ENCODE measurements around the gene CCSER2.
"Not testable (repeated sequence)": the region's sequence is repeated elsewhere in the genome, so short reads cannot be mapped to it uniquely, and the experiment has no call there.

Gene CCSER2

DNA sequence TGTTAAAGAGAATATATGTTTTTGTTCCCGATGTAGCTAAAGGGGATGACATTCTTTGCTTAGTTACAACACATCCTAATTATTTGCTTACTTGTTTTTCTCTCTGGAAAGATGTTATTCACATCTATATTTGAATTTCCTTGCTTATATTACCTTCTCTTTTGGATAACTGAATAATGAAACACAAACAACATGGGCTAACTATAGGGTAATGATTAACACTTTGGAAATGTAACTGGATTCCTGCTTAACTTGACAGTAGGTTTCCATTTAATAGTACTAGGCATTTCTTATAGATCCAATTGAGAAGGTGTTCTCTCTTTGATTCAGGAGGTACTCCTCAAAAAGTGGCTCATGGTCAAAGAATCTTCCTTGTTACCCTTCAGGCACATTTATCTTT, 141.1 kb downstream of the CCSER2 start:
- Mint-ChIP-seq H3K4me1 (ENCODE audit: low read depth in 2 of 2) (peaks cover 2 to 22% of the 10 kb centered on the region in 2 donors), H3K36me3 (ENCODE audit: insufficient read depth) (peaks cover 61% of the 10 kb centered on the region), H3K4me3 (no peak overlapping the region), H3K27ac (peak overlapping the region in 1 of 2 donors; percentile 38), H3K9me3 (no peaks in the 10 kb centered on the region), H3K27me3 (no peaks in the 10 kb centered on the region)
- no peak for ATAC-seq (replicated peaks)
- no peak for DNase-seq

DNA sequence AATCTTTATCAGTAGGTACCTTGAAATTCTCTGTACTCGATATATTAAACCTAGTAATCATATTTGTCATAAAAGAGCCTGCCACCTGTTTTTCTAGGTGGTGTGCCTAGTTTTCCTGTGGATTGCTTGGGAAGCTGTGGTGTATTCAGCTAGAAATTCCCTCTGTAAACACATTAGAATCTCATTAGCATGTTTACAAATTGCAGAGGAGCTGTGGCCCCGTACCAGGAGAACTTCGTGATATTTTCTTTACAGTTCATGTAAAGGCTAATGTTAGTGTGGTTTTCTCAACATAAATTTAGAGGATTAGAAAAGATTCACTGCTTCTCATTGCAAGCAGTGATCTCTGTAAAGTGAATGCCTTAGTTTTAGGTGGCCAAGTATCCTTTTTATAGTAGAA, 144.7 kb downstream of the CCSER2 start:
- Mint-ChIP-seq H3K4me3 (no peak overlapping the region), H3K36me3 (ENCODE audit: insufficient read depth) (peaks cover 48% of the 10 kb centered on the region), H3K4me1 (ENCODE audit: low read depth in 2 of 2) (peaks cover 0 to 3% of the 10 kb centered on the region in 2 donors), H3K27ac (peak overlapping the region in 1 of 2 donors; percentile 41), H3K27me3 (no peaks in the 10 kb centered on the region), H3K9me3 (no peaks in the 10 kb centered on the region)
- no peak for ATAC-seq (replicated peaks)
- DNase-seq = no peak

DNA sequence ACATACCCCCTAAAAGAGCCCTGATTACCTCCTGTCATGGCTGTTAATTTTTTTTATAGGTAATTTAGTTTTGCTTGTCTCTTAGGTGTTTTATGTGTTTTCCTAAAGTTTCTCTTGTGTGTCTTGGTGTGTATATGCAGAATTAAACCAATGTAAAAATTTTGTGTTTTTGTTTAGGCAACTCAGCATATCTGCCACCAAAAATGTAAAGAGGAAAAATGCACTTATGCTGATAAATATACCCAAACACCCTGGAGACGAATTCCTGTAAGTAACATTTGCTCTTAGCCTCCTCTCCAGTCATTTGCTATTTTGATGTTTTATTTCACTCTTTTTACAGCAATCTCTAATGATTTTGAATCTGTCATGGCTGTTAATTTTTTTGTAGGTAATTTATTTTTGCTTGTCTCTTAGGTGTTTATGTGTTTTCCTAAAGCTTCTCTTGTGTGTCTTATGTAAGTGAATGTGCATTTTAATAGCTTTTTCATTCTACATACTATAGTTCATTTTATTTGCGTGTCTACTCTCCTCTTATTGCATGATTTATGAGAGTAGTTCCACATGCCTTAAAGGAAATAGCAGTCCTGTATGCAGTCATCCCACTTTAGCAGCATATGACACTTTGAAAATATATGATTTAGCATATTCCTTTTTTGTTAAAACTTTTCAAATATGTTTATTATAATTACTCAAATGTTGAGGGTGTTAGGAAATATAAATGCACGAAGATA, 149.2 kb downstream of the CCSER2 start:
- H3K4me1 Mint-ChIP-seq (ENCODE audit: low read depth in 2 of 2) = peaks cover 0 to 4% of the 10 kb centered on the region in 2 donors
- ATAC-seq (replicated peaks) (no peak), DNase-seq (no peak)
- peak overlapping the region in 1 of 2 donors; percentile 74 for H3K27ac Mint-ChIP-seq
- H3K36me3 Mint-ChIP-seq (ENCODE audit: insufficient read depth) = peaks cover 31% of the 10 kb centered on the region
- H3K9me3 Mint-ChIP-seq = no peaks in the 10 kb centered on the region
- no peak overlapping the region for H3K4me3 Mint-ChIP-seq
- no peaks in the 10 kb centered on the region for H3K27me3 Mint-ChIP-seq

DNA sequence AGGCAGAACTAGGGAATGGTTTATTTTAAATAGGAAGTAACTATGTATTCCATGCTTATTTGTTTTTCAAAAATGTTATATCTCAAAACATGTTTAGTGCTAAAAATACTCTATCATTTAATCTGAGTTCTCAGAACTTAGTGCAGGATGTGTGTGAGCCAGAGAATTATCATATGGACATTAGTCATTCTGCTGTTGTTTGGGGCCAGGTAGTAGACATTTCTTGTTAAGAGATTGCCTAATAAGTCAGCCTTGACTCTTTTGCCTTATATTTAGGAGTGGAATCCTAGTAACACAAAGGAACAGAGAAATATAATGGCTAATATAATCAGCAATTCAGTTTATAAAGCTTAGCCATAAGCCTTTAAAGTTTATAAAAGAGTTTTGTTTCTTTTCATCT, 149.8 kb downstream of the CCSER2 start:
- DNase-seq (no peak), ATAC-seq (replicated peaks) (no peak)
- peak overlapping the region; percentile 49 to 75 for H3K27ac Mint-ChIP-seq
- H3K9me3 Mint-ChIP-seq = no peaks in the 10 kb centered on the region
- peaks cover 35% of the 10 kb centered on the region for H3K36me3 Mint-ChIP-seq (ENCODE audit: insufficient read depth)
- no peaks in the 10 kb centered on the region for H3K27me3 Mint-ChIP-seq
- H3K4me3 Mint-ChIP-seq = no peak overlapping the region
- H3K4me1 Mint-ChIP-seq (ENCODE audit: low read depth in 2 of 2) = peaks cover 0 to 4% of the 10 kb centered on the region in 2 donors

DNA sequence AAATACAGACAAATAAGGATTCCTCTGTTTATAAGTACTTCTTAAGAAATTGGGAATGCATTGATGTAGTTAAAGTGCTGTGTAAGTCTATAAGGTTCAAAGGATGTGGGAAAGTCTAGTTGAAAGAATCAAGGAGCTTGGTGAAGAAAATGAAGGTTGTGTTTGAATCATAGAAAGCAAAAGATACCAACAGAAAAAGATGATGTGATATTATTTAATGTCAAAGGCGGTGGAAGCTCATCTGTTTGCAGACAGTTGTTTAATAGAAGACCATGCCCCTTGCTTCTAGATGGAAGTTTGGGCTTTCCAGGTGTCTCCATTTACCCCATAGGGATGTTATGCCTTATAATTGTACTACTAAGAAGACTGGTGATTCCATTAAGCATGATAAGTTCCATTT, 150.3 kb downstream of the CCSER2 start:
- Mint-ChIP-seq H3K36me3 (ENCODE audit: insufficient read depth) (peaks cover 40% of the 10 kb centered on the region), H3K4me3 (no peak overlapping the region)

DNA sequence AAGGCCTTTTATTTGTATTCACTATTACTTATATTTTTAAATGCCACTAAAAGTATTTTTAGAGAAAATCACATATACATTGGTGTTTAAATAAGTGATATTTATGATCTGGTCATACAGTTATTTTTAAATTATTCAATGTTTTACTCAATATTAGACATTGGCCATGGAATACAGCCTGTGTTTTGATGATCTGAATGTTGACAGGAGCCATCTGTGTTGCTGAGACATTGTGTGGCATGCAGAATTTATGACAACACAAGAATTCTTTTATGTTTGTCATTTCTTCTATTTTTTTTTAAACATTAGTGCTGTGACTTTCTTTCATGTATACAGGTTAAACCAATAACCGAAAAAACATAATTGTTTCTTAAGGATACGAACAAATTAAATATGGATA, 156.2 kb downstream of the CCSER2 start:
- Mint-ChIP-seq H3K27me3 (no peaks in the 10 kb centered on the region), H3K27ac (no peak overlapping the region), H3K36me3 (ENCODE audit: insufficient read depth) (peaks cover 31% of the 10 kb centered on the region), H3K9me3 (no peaks in the 10 kb centered on the region), H3K4me1 (ENCODE audit: low read depth in 2 of 2) (peaks cover 11 to 29% of the 10 kb centered on the region in 2 donors), H3K4me3 (no peak overlapping the region)
- ATAC-seq (replicated peaks) = no peak
- no peak for DNase-seq

More for the DNA sequence above, 150.3 kb downstream of the CCSER2 start:
- DNase-seq = no peak
- H3K4me1 Mint-ChIP-seq (ENCODE audit: low read depth in 2 of 2) = peaks cover 0 to 4% of the 10 kb centered on the region in 2 donors
- no peaks in the 10 kb centered on the region for H3K27me3 Mint-ChIP-seq
- peak overlapping the region; percentile 49 to 75 for H3K27ac Mint-ChIP-seq
- no peak for ATAC-seq (replicated peaks)
- no peaks in the 10 kb centered on the region for H3K9me3 Mint-ChIP-seq

DNA sequence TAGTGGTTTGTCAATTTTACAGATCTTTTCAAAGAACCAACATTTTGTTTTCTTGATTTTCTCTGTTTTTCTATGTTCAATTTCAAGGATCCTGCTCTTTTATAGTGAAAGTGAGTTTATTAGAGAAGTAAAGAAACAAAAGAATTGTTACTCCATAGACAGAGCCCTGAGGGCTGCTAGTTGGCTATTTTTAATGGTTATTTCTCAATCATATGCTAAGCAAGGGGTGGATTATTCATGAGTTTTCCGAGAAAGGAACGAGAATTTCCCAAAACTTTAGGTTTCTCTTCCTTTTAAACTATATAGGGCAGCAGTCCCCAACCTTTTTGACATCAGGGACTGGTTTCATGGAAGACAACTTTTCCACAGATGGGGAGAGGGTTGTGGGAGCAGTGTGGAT, 165.0 kb downstream of the CCSER2 start:
- Mint-ChIP-seq H3K27ac (peak overlapping the region; percentile 33 to 83), H3K9me3 (no peaks in the 10 kb centered on the region), H3K4me3 (no peak overlapping the region), H3K27me3 (no peaks in the 10 kb centered on the region), H3K36me3 (ENCODE audit: insufficient read depth) (peaks cover 12% of the 10 kb centered on the region), H3K4me1 (ENCODE audit: low read depth in 2 of 2) (peaks cover 32 to 71% of the 10 kb centered on the region in 2 donors)
- ATAC-seq (replicated peaks) = no peak
- DNase-seq = no peak

DNA sequence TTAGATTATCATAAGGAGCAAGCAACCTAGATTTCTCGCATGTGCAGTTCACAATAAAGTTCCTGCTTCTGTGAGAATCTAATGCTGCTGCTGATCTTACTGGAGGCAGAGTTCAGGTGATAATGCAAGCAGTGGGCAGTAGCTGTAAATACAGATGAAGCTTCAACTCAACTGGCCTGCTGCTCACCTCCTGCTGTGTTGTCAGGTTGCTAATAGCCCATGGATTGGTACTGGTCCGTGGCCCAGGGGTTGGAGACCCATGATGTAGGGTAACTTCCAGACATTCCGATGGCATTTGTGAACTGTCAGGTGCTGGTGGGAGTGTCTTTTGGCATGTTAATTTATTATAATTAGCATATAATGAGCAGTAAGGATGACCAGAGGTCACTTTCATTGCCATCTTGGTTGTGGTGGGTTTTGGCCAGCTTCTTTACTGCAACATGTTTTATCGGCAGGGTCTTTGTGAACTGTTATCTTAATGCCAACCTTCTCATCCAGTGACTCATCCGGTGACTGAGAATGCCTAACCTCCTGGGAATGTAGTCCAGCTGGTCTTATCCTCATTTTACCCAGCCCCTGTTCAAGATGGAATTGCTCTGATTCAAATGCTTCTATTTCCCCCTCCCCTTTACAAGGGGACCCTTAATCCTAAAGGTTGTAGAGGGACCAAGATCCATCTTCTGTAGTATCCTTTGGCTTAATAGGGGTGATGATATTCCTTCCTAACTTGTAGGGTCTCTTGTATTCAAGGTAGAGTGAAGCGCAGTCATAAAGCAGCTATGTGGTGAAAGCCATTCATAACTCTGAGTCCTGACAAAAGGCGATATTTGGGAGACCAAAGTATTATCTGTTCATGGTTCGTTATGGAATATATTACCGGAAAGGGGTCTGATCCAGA, 165.8 kb downstream of the CCSER2 start:
- Mint-ChIP-seq H3K27ac (peak overlapping the region; percentile 33 to 83), H3K4me1 (ENCODE audit: low read depth in 2 of 2) (peaks cover 24 to 63% of the 10 kb centered on the region in 2 donors), H3K27me3 (no peaks in the 10 kb centered on the region), H3K9me3 (no peaks in the 10 kb centered on the region), H3K36me3 (ENCODE audit: insufficient read depth) (peaks cover 13% of the 10 kb centered on the region), H3K4me3 (no peak overlapping the region)
- DNase-seq = no peak
- no peak for ATAC-seq (replicated peaks)

DNA sequence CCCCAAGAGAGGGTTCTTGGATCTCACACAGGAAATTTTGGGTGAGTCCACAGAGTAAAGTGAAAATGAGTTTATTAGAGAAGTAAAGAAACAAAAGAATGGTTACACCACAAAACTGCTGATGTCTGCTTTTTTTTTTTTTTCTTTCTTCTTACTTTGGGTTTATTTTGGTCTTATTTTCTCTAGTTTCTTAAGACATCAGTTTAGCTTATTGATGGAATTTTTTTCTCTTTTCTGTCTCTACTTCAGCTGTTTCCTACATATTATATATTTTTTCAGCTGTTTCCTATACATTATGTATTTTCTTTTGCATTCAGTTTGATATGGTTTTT, 166.4 kb downstream of the CCSER2 start:
- no peaks in the 10 kb centered on the region for H3K9me3 Mint-ChIP-seq
- no peak overlapping the region for H3K4me3 Mint-ChIP-seq
- peak overlapping the region; percentile 3 to 69 for H3K27ac Mint-ChIP-seq
- peaks cover 26 to 60% of the 10 kb centered on the region in 2 donors for H3K4me1 Mint-ChIP-seq (ENCODE audit: low read depth in 2 of 2)
- ATAC-seq (replicated peaks) (no peak), DNase-seq (no peak)
- no peaks in the 10 kb centered on the region for H3K27me3 Mint-ChIP-seq
- peaks cover 16% of the 10 kb centered on the region for H3K36me3 Mint-ChIP-seq (ENCODE audit: insufficient read depth)

DNA sequence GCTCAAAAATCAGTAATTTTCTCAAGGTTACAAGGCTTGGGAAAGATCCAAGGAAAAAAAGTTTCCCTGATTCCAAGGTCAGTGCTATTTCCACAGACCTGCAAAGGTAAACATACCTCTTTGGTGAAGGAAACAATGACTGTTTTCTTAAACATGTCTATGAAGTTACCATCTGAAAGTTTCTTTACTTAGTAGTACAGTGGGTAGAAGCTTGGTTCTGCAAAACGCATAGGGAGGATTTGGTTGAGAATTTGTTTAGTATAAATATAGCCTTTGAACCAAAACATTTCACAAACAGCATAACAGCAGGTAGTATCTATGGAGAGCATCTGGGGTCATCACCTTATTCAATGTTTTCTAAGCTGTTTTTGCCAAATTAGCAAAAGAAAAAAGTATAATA, 169.6 kb downstream of the CCSER2 start:
- H3K4me1 Mint-ChIP-seq (ENCODE audit: low read depth in 2 of 2) = peaks cover 22 to 46% of the 10 kb centered on the region in 2 donors
- no peaks in the 10 kb centered on the region for H3K9me3 Mint-ChIP-seq
- no peaks in the 10 kb centered on the region for H3K27me3 Mint-ChIP-seq
- peaks cover 12% of the 10 kb centered on the region for H3K36me3 Mint-ChIP-seq (ENCODE audit: insufficient read depth)
- H3K4me3 Mint-ChIP-seq = no peak overlapping the region
- no peak for DNase-seq
- ATAC-seq (replicated peaks) = no peak
- peak overlapping the region in 1 of 2 donors; percentile 77 for H3K27ac Mint-ChIP-seq

DNA sequence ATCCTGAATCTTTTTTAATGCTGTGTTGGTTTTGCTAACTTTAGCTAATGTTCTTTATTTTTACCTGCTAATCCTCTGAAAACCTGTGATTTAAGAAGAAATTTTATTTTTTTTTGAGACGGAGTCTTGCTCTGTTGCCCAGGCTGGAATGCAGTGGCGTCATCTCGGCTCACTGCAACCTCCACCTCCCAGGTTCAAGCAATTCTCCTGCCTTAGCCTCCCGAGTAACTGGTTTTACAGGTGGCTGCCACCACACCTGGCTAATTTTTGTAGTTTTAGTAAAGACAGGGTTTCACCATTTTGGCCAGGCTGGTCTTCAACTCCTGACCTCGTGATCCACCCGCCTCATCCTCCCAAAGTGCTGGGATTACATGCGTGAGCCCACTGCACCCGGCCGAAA, 170.7 kb downstream of the CCSER2 start:
- H3K4me3 Mint-ChIP-seq; ATAC-seq (replicated peaks); H3K27me3 Mint-ChIP-seq; H3K27ac Mint-ChIP-seq; H3K9me3 Mint-ChIP-seq; DNase-seq: not testable (repeated sequence)
- Mint-ChIP-seq H3K36me3 (ENCODE audit: insufficient read depth) (peaks cover 12% of the 10 kb centered on the region), H3K4me1 (ENCODE audit: low read depth in 2 of 2) (peaks cover 22 to 38% of the 10 kb centered on the region in 2 donors)

DNA sequence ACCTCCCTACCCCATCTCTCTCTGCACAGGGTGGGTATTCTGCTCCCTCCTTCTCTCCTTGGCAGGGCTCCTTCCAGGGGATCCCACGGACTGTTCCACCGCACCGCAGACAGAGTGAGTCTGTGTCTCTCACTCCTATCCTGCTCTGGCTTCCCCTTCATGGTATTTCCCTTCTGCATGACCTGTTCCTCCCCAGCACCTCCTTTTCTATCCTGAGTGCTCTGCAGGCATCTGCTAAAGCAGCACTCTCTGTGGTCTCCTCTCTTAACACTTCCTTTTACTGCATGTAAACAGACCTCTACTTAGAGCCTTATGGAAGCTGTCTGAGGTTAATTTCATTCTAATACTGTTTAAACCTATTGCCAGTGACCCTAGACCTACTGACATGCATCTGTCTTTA, 171.5 kb downstream of the CCSER2 start:
- no peak overlapping the region for H3K4me3 Mint-ChIP-seq
- peaks cover 17 to 30% of the 10 kb centered on the region in 2 donors for H3K4me1 Mint-ChIP-seq (ENCODE audit: low read depth in 2 of 2)
- H3K9me3 Mint-ChIP-seq = no peaks in the 10 kb centered on the region
- peak overlapping the region in 1 of 2 donors; percentile 42 for H3K27ac Mint-ChIP-seq
- DNase-seq (no peak), ATAC-seq (replicated peaks) (no peak)
- H3K36me3 Mint-ChIP-seq (ENCODE audit: insufficient read depth) = peaks cover 12% of the 10 kb centered on the region
- H3K27me3 Mint-ChIP-seq = no peaks in the 10 kb centered on the region

DNA sequence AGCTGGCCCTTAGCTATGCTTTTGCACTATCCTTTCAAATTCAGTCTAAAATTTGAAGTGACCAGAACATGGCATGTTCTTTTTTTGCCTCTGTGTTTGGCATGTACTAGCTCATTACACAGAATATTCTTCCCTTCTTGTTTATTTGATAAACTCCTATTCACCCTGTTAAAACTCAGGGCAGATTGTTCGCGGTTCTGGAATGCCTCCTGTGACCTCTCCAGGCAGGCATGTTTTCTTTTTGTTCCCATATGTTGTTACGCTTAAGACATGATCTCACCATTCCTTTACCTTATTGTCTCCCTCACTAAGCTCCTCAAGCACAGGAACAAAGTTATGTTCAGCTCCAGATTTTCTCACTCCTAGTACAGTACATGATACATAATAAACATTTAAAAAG, 181.7 kb downstream of the CCSER2 start:
- no peak overlapping the region for H3K4me3 Mint-ChIP-seq
- DNase-seq (no peak), ATAC-seq (replicated peaks) (no peak)
- peaks cover 0 to 8% of the 10 kb centered on the region in 2 donors for H3K4me1 Mint-ChIP-seq (ENCODE audit: low read depth in 2 of 2)
- no peak overlapping the region for H3K27ac Mint-ChIP-seq
- H3K27me3 Mint-ChIP-seq = no peaks in the 10 kb centered on the region
- H3K9me3 Mint-ChIP-seq = no peaks in the 10 kb centered on the region
- peaks cover 19% of the 10 kb centered on the region for H3K36me3 Mint-ChIP-seq (ENCODE audit: insufficient read depth)

DNA sequence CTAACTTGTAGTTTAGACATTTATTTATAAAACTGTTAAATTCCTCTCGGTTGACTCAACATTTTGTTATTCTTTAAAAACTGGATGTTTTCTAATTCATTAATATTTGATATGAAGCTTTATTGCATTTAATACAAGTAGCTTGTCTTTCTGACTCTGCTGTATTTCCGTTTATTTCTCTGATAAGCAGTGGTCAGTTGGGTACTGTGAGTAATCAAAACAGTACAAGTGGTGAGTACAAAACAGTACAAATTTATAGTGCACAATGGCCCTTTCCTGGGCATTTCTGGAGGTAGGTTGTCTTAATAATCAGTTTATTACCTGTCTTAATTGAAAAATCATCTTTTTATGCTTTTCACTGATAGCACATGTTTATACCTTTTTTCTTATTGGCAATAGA, 182.7 kb downstream of the CCSER2 start:
- Mint-ChIP-seq H3K4me1 (ENCODE audit: low read depth in 2 of 2) (peaks cover 0 to 8% of the 10 kb centered on the region in 2 donors), H3K27ac (peak overlapping the region in 1 of 2 donors; percentile 71), H3K36me3 (ENCODE audit: insufficient read depth) (peaks cover 29% of the 10 kb centered on the region), H3K9me3 (no peaks in the 10 kb centered on the region), H3K27me3 (no peaks in the 10 kb centered on the region), H3K4me3 (no peak overlapping the region)
- no peak for ATAC-seq (replicated peaks)
- no peak for DNase-seq
